Measurements from ENCODE around the gene DHRS3. TPM values are rescaled to one million over a fixed set of nuclear protein-coding genes. Genes with fewer than 3 reads are reported as not detected.

The DHRS3 gene
- total RNA-seq, 4 donors from 2014 or later, result 180 to 449 (median 358) TPM

DNA sequence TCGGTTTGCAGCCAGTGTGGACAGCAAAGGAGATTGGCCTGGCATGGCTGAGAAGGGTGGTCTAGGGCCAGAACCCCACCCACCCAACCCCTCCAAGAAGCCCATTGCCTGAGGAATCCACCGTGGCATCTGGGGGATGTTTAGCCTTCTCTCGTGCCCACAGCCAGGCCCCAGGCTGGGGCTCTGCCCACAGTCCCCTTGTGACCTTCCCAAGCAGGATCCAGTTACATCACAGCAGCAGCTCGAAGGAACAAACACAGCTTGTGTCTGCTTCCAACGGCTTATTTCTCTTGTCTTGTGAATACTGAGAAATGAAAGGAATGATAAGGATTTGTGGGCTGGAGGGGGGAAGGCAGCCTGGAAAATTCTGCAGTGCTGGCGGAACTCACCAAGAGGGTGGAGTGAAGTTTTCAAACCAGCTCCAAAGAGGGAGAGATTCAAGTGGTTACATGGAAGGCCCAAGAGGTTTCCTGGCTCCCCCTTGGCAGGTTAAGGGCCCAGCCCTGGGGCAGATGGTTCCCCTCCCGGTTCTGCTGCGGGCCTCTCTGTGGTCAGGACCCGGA, 61.6 kb downstream of the DHRS3 start:
- peaks cover 0 to 89% (median 44%) of the 10 kb centered on the region in 4 donors for H3K4me1 ChIP-seq
- peak in 1 of 2 donors; percentile 40 for TF ChIP-seq POLR2A (IDR thresholded peaks at IDR 0.05)
- peak; percentile 93 to 98 for TF ChIP-seq EP300 (IDR thresholded peaks at IDR 0.05)
- TF ChIP-seq CTCF (IDR thresholded peaks at IDR 0.05), result no peak
- H3K27ac ChIP-seq, result peak overlapping the region; percentile 78 to 95 (median 86)
- peak; percentile 56 to 75 for DNase-seq (ENCODE audit: low spot score in 2 of 2)
- no peaks in the 10 kb centered on the region for H3K36me3 ChIP-seq
- H3K4me3 ChIP-seq, result no peak overlapping the region
- no peaks in the 10 kb centered on the region for H3K9me3 ChIP-seq
- 10 to 19% methylated on average over 8 to 9 of the region's 9 CpGs for WGBS, 2 donors
- H3K27me3 ChIP-seq, result no peaks in the 10 kb centered on the region

DNA sequence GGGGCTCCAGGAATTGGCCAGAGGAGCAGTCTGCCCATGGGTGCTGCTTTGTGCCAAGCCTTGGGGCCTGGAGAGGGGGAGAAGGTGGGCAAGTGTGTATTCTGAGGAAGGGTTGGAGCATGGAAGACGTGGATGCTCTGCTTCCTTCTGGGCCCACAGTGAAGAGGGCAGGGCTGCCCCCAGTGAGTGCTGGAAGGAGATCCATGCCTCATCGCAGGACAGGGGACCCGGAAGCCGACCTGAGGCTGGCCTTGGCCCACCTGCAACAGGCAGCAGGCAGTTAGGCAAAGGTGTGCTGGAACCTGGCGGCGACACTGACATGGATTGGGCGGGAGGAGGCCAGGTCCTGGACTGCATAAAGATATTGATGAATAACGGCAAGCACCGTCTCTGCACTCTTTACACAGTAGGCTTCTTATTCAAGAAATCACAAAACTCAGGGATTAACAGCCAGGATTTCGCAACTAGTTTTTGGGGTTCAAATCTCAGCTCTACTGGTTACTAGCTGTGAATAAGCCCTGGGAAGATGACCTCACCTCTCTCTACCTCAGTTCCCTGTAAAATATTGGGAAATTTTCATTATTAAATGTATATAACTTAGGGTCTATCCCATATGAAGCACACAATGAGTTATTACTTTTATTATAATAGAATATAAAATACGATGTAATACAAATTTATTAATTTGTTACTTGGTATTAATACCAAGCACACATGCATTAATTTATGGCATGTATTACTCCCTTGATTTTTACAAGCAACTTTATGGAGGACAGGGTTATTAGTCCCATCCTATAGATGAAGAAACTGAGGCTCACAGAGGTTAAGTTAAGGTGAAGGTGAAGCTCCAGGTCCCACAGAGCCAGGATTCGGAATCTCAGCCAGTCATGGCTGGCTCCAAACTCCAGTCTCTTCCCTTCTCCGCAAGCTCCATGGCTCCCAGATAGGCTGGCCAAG, 62.3 kb downstream of the DHRS3 start:
- peak overlapping the region; percentile 78 to 95 (median 86) for H3K27ac ChIP-seq
- no peak for DNase-seq (ENCODE audit: low spot score in 2 of 2)
- peaks cover 0 to 90% (median 44%) of the 10 kb centered on the region in 4 donors for H3K4me1 ChIP-seq
- no peaks in the 10 kb centered on the region for H3K36me3 ChIP-seq
- no peaks in the 10 kb centered on the region for H3K27me3 ChIP-seq
- no peak overlapping the region for H3K4me3 ChIP-seq
- WGBS, 2 donors, result 77 to 79% methylated on average over 12 to 13 of the region's 13 CpGs
- TF ChIP-seq POLR2A (IDR thresholded peaks at IDR 0.05) (no peak), CTCF (IDR thresholded peaks at IDR 0.05) (no peak), EP300 (IDR thresholded peaks at IDR 0.05) (no peak)
- no peaks in the 10 kb centered on the region for H3K9me3 ChIP-seq

DNA sequence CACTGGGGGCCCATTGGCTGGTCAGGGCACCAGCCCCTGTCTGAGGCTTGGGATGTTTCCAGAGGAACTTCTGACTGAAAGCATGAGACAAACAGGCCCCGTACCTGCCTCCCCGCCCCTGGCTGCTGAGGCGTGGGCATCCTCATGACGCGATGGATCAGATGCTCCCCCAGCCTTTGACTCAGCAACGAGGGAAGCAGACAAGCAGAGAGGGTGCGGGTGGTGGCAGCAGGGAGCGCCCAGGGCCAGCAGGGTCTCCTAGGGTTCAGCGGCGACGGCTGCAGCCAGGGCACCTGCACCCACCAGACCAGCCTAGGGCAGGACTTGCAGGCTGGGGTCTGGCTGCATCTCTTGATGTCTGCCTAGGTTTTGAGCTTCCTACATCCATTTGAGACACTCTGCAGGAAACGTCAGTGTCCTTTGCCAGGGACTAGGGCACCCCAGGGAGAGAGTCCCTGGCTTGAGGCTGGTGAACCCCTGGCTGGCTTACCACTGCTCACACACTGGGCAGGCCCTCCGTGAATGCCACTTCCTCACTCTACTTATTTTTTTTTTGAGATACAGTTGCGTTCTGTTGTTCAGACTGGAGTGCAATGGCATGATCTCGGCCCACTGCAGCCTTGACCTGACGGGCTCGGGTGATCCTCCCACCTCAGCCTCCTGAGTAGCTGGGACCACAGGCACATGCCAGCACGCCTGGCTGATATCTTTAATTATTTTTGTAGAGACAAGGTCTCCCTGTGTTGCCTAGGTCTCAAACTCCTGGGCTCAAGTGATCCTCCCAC, 63.3 kb downstream of the DHRS3 start:
- WGBS, 2 donors, result 62 to 75% methylated on average over 11 to 18 of the region's 18 CpGs
- Histone ChIP-seq H3K4me3 (no peak overlapping the region), H3K27ac (peak overlapping the region; percentile 78 to 95 (median 86)), H3K9me3 (no peaks in the 10 kb centered on the region), H3K4me1 (peaks cover 0 to 93% (median 47%) of the 10 kb centered on the region in 4 donors), H3K27me3 (no peaks in the 10 kb centered on the region), H3K36me3 (no peaks in the 10 kb centered on the region)
- no peak for DNase-seq (ENCODE audit: low spot score in 2 of 2)
- TF ChIP-seq CTCF (IDR thresholded peaks at IDR 0.05) (no peak), POLR2A (IDR thresholded peaks at IDR 0.05) (no peak), EP300 (IDR thresholded peaks at IDR 0.05) (no peak)

DNA sequence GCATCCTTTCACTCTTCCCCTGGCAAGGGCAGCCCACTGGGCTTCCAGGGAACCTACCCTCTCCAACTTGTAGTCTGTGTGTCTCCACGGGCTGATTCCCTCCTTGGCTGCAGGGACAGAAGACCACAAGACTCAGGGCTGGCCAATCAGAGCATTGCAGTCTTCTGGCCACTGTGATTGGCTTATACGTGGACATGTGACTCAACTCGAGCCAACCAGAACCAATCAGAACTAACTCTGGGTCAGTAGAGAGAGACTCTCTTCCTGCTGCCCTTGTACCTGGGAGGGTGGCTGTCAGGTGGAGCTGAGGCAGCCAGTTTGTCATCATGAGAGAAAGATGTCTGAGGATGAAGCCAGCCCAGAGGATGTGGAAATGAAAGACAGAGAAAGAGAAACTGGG, 64.0 kb downstream of the DHRS3 start:
- Histone ChIP-seq H3K4me3 (no peak overlapping the region), H3K27ac (peak overlapping the region; percentile 78 to 95 (median 86)), H3K9me3 (no peaks in the 10 kb centered on the region), H3K27me3 (no peaks in the 10 kb centered on the region), H3K4me1 (peaks cover 0 to 93% (median 53%) of the 10 kb centered on the region in 4 donors), H3K36me3 (no peaks in the 10 kb centered on the region)
- TF ChIP-seq EP300 (IDR thresholded peaks at IDR 0.05), result no peak
- TF ChIP-seq CTCF (IDR thresholded peaks at IDR 0.05), result no peak
- no peak for TF ChIP-seq POLR2A (IDR thresholded peaks at IDR 0.05)
- DNase-seq (ENCODE audit: low spot score in 2 of 2), result no peak
- 75 to 83% methylated on average over 3 of the region's 3 CpGs for WGBS, 2 donors
